Fibroblast of skin of abdomen (primary cell): ENCODE measurements around the gene LDLRAD4.
A peak's percentile ranks its signal among the peaks of the same experiment; 100 is the strongest.

Experiments
- DNase-seq: peaks from one replicate; pipeline ENCODE4 v3.0.0-alpha.2; 2013

The LDLRAD4 gene

GRCh38 chr18:13286456-13287125 lies 68.0 kb downstream of the LDLRAD4 start:
- DNase-seq, result no peak

- no peak for DNase-seq
Observed at GRCh38 chr18:13287372-13287771, 68.8 kb downstream of the LDLRAD4 start.

- DNase-seq, result no peak
Observed at GRCh38 chr18:13288509-13289133, 70.1 kb downstream of the LDLRAD4 start.

GRCh38 chr18:13289481-13290205 lies 71.1 kb downstream of the LDLRAD4 start:
- DNase-seq, result peak; percentile 93

GRCh38 chr18:13290856-13291271 lies 72.3 kb downstream of the LDLRAD4 start:
- no peak for DNase-seq

GRCh38 chr18:13291299-13291698 lies 72.7 kb downstream of the LDLRAD4 start:
- DNase-seq, result no peak

DNA sequence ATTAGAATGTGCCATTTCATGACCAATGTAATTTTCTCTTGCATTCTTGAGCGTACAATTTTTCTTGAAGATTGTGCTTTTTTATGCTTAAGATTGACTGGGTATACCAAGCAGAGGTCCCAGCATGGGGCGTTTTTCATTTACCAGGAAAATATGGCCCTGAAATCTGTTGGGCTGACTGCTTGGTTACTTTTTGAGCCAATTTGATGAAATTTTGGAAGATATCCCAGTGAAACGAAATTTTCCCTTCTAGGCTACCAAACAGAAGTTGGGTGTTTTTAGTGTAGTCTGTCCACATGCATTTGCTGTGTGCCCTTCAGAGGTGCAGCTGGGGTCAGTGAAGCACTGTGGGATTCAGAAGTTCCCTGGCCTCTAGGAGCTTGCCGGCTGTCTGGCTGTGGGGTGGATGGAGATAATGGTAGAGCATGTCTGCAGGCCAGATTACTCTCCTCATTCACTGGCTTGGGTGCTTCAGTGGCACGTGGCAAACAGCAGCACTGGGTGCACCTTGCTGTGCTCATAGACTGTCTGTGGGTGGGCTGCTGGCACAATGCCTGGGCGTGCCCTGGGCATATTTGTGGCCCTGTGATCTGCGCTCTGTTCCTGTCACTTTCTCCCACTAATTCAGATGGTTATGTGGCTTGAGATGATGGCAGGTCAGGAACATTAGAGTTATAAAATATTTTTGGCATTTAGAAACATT lies 73.3 kb downstream of the LDLRAD4 start:
- DNase-seq, result no peak

DNA sequence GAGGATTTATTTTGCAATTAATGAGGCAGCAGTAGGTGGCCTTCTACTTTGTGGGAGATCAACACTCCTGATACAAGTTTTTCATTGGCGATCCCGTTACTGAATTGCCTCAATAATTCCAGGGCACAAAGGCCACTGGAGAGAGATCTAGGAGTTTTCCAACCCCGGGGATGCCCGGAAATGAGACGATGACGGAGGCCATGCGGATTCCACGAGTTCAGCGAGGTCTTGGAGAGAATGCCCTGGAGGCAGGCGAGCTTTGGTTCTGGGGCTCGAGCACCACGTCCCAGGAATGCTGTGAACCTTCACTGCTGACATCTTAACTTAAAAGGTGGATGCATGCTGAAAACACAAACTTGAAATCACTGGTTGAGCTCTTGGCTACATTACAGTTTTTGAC lies 74.2 kb downstream of the LDLRAD4 start:
- no peak for DNase-seq

GRCh38 chr18:13294309-13294708 lies 75.7 kb downstream of the LDLRAD4 start:
- no peak for DNase-seq

DNA sequence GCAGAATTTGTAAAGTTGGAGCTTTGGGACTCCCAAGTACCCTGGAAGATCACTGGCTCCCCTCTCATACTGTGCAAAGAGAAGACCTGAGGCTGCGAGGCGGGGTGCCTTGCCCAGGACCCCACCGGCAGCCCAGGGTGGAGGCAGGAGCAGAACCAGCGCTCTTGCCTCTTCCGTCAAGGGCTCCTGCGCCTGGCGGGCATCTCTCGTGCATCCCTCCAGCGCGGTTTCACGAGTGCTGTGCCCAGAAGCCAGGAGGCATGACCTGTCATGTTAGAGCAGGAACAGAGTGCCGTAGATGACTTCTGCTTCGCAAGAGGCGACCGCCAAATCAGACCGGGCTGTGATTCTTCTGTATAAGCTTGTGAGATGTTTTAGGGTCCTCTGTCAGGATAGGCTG lies 77.3 kb downstream of the LDLRAD4 start:
- DNase-seq, result no peak

DNA sequence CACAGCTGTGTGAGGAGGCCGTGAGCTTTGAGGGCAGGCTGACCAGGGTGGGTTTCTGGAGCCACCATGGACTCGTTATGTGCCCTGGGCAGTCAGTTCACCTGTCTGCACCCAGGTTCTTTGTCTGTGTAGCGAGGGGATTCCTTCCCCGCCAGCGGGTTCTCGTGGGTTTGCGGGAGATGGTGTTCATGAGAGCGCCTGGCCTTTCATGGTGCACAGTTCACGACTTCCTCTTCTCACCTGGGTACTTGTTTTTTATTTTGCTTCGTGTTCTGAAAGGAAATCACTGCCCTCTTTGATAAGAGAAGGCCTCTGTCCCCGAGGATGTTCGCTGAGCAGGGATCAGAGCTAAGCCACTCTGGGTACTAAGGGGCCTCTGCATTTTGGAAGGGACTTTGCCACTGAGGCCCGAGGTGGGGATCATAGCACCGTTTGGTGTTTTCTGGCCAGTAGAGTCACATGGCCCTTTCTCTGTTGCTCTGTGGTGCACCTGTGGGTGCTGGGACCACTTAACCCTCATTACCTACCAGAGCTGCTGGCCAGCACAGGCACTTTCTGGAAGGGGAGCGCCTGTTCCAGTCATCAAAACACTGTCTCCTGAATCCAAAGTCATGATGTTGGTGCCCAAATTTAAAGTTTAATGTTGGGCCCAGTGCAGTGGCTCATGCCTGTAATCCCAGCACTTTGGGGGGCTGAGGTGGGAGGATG lies 78.5 kb downstream of the LDLRAD4 start:
- no peak for DNase-seq

GRCh38 chr18:13298262-13298661 lies 79.7 kb downstream of the LDLRAD4 start:
- no peak for DNase-seq

DNA sequence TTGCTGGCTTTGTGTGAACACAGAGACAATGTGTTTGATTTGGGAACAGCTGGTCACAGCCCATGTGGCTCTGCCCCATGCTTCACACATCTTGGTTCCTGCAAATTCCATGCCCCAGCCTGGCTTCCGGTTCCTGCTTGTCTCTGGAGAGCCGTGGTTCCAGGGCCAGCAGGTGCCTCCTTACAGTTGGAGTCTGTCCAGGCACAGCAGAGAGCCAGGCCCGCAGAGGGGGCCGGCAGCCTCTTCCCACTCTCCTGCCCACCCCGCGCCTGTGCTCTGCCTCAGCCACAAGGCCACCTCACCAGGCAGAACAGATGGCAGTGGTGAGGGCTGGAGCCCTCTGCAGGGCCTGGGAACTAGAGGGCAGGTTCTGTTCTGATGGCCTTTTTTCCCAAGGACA lies 81.5 kb downstream of the LDLRAD4 start:
- DNase-seq, result no peak

DNA sequence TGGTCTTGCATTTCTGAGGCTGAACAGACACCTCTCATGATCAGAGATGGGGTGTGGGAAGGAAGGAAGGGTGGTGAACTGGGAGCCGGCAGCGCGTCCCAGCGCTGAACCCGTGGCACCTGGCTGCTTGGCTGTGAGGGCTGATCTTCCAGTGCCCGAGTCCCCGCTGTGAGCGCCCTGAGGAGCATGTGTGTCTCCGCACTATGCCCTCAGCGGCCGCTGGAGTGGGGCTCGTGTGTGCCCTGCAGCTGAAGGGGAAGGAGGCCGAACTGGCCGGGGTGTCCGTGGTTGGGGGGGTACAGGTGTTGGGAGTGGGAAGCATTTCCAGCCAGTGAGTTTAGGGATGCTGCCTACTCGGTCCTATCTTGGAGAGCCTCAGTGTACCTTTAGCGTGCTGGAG lies 82.2 kb downstream of the LDLRAD4 start:
- DNase-seq, result no peak

GRCh38 chr18:13302040-13302439 lies 83.5 kb downstream of the LDLRAD4 start:
- DNase-seq, result peak; percentile 21

DNA sequence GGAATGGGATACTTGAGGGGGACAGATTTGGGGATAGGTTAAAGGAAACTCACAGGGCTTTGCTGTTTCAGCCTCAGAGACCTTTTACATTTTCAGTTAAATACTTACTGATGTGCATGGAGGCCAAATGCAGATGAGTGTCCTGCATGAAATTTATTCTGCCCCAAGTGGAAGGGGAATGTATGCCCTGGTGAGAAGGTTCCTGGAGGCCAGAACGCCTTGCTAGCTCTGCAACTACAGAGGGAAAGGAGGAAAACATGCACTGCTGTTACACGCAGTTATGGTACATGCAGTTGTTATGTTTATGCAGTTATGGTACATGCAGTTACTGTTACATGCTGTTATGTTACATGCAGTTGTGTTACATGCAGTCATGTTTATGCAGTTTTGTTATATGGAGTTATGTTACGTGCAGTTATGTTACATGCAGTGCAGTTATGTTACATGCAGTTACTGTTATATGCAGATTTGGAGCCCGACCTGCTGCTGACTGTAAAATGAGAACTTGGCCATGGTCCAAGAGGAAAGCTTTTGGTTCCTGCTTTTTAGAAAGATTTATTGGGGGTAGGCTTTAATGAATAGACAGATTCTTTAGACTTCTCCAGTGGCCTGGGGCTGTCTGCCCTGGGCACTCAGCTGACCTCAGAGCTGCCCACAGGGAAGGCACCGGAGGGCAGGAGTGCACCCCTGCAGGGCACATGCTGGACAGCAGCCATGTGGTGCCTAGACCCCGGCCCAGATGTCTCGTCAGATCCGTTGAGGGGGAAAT lies 84.1 kb downstream of the LDLRAD4 start:
- peak; percentile 40 for DNase-seq

GRCh38 chr18:13303756-13304364 lies 85.3 kb downstream of the LDLRAD4 start:
- DNase-seq, result peak; percentile 73

- peak; percentile 61 for DNase-seq
Observed at GRCh38 chr18:13305301-13305700, 86.7 kb downstream of the LDLRAD4 start.

DNA sequence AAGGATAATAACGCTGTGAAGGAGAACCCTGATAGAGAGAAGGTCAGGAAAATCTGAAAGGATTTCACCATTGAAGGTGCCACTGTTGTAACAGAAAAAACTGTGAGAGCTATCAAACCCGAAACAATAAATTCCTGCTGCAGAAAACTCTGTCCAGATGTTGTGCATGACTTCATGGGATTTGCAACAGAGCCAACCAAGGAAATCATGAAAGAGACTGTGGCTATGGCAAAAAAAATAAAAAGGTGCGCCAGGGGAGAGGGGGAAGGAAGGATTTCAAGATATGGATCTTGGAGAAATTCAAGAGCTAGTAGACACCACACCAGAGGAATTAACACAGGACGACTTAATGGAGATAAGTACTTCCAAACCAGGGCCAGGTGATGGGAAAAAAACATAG lies 88.0 kb downstream of the LDLRAD4 start:
- DNase-seq, result peak; percentile 31

- no peak for DNase-seq
Observed at GRCh38 chr18:13308369-13308768, 89.8 kb downstream of the LDLRAD4 start.

DNA sequence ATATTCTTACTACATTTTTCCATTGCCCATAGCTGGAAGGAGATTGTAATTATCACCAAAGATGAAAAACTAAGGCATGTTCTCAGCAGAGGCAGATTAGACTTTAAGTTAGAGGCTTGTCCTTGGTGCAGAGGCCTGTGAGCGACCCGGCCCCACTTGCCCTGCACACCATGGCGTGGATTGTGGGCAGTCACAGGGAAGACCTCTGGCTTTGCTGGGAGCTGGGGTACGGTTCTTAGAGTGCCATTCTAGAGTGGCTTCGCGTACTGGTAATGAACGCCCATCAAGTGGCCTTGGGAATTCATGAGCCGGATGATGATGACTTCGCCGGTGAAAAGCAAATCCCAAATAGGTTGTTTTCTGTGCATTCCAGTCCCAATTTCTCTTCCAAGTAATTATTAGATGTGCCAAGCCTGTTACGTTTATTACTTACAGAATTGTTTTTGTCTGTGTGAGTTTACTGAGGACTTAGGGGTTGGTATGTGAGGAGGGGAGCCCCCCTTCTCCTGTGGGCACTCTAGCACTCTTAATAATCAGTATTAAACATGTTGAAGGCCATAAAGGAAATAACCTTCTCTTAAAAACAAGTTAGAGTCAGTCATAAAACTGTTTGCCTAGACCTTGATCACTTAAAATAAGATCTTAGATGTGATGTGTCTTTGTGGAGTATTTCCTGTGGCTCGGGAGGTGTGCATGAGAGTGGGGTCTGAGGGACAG lies 90.6 kb downstream of the LDLRAD4 start:
- DNase-seq, result no peak
